ENCODE results near the gene ACADS.
A peak's percentile ranks its signal among the peaks of the same experiment; 100 is the strongest.
"Not testable (repeated sequence)": the region's sequence is repeated elsewhere in the genome, so short reads cannot be mapped to it uniquely, and the experiment has no call there.

ACADS gene

DNA sequence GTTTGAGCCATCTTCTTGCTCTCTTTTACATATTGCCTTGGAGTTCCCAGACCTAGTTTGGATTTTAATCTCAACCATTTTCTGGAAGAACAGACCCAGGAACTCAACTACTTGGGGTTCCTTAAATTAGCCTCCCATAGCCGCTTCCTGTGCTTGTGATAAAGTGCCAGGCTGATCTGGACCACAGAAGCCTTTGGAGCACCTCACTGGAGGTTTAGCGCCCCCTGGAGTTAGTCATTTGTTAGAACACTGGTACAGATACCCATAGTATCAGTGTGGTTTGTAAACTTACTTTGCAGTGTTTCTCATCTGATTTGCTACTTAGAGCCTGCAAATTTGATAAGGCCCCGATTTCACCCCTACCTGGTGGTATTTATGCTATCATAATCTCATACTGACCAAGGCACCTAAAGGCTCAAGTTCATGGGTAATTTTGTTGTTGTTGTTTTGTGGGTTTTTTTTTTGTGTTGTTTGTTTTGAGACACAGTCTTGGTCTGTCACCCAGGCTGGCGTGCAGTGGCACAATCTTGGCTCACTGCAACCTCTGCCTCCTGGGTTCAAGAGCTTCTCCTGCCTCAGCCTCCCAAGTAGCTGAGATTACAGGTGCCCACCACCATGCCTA, 11.7 kb upstream of the ACADS start:
- Mint-ChIP-seq H3K36me3 (peaks cover 7% of the 10 kb centered on the region), H3K27ac (peak overlapping the region; percentile 84), H3K4me1 (peaks cover 50% of the 10 kb centered on the region), H3K4me3 (no peak overlapping the region), H3K9me3 (no peaks in the 10 kb centered on the region), H3K27me3 (no peaks in the 10 kb centered on the region)

DNA sequence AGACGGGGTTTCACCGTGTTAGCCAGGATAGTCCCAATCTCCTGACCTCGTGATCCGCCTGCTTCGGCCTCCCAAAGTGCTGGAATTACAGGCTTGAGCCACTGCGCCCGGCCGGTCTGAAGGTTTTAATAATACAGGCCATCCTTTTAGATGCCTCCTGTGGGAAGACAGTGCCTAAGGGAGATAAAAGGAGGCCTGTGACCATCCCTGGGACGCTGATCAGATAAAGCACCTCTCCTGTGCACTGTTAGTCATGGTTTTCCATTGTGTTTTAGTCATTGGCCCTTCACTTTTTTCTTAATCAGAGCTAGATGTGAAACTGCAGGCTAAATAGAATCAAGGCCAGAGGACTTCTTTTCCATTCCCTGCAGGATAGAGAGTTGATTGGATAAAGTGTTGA, 7.6 kb upstream of the ACADS start:
- Mint-ChIP-seq H3K27me3 (no peaks in the 10 kb centered on the region), H3K36me3 (peaks cover 10% of the 10 kb centered on the region), H3K27ac (no peak overlapping the region), H3K9me3 (no peaks in the 10 kb centered on the region), H3K4me1 (peaks cover 30% of the 10 kb centered on the region), H3K4me3 (no peak overlapping the region)

GRCh38 chr12:120719072-120719471, 6.6 kb upstream of the ACADS start:
- H3K4me1 Mint-ChIP-seq: peaks cover 23% of the 10 kb centered on the region
- H3K4me3 Mint-ChIP-seq: no peak overlapping the region
- H3K27ac Mint-ChIP-seq: no peak overlapping the region
- no peaks in the 10 kb centered on the region for H3K9me3 Mint-ChIP-seq
- peaks cover 8% of the 10 kb centered on the region for H3K36me3 Mint-ChIP-seq
- H3K27me3 Mint-ChIP-seq: no peaks in the 10 kb centered on the region

DNA sequence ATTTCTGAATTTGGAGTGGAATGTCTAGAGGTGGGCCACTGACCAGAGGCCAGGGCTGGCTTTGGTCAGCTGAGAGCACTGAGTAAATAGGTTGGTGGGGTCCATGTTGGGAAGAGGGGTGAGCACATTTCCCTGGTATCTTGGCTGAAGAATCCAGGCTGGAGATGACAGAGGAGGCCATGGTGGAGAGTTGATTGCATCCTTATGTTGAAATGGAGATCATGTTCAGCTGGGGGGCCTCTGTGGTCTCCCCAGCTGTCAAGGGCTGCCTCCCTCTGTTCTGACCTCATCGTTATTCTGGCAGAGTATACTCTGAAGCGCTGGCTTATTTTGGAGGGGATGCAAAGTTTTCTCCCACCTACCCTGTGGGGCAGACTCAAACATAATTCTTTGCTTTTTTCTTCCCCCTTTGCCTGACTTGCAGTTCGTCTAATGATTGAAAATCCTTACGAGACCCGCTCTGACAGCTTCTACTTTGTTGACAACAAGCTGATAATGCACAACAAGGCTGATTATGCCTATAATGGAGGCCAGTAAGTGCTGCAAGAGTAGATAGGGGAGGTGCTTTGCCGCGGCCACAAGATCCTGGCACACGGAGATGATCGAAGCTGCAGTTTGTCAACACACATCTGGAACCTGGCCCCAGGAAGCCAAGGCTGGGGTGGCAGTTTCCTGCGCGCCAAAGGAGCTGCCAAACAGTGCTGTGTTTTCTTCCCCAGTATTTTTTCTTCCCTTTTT, 6.0 kb upstream of the ACADS start:
- Mint-ChIP-seq H3K4me3 (no peak overlapping the region), H3K9me3 (no peaks in the 10 kb centered on the region), H3K36me3 (peaks cover 8% of the 10 kb centered on the region), H3K27ac (no peak overlapping the region), H3K4me1 (peaks cover 22% of the 10 kb centered on the region), H3K27me3 (no peaks in the 10 kb centered on the region)

- no peaks in the 10 kb centered on the region for H3K9me3 Mint-ChIP-seq
- H3K36me3 Mint-ChIP-seq: peaks cover 8% of the 10 kb centered on the region
- no peak overlapping the region for H3K27ac Mint-ChIP-seq
- H3K4me3 Mint-ChIP-seq: no peak overlapping the region
- no peaks in the 10 kb centered on the region for H3K27me3 Mint-ChIP-seq
- peaks cover 28% of the 10 kb centered on the region for H3K4me1 Mint-ChIP-seq
Observed at GRCh38 chr12:120720234-120720986, 5.2 kb upstream of the ACADS start.

- Mint-ChIP-seq H3K27me3 (no peaks in the 10 kb centered on the region), H3K9me3 (no peaks in the 10 kb centered on the region), H3K4me3 (no peak overlapping the region), H3K36me3 (peaks cover 8% of the 10 kb centered on the region), H3K27ac (no peak overlapping the region), H3K4me1 (peaks cover 31% of the 10 kb centered on the region)
Observed at GRCh38 chr12:120720987-120721801, 4.4 kb upstream of the ACADS start.

DNA sequence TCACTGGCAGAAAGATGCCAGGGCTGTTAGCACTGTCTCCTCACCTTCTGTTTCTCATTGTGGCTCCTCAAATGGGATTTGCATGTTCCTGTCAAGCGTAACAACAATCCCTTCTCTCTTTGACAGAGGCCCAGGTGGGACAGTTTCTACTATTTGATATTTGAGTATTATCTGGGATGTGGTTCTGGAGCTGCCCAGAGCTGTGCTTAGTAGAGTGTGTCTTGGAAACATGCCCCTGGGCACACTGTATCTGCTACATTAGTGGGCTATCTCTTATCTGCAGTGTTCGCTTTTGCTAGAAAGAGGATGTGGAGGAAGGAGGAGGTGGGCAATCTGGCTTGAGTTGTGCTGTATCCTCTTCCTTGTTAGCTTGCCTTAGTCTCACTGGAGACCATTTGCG, 3.8 kb upstream of the ACADS start:
- no peak overlapping the region for H3K4me3 Mint-ChIP-seq
- peaks cover 3% of the 10 kb centered on the region for H3K36me3 Mint-ChIP-seq
- no peak overlapping the region for H3K27ac Mint-ChIP-seq
- H3K9me3 Mint-ChIP-seq: no peaks in the 10 kb centered on the region
- peaks cover 31% of the 10 kb centered on the region for H3K4me1 Mint-ChIP-seq
- no peaks in the 10 kb centered on the region for H3K27me3 Mint-ChIP-seq

DNA sequence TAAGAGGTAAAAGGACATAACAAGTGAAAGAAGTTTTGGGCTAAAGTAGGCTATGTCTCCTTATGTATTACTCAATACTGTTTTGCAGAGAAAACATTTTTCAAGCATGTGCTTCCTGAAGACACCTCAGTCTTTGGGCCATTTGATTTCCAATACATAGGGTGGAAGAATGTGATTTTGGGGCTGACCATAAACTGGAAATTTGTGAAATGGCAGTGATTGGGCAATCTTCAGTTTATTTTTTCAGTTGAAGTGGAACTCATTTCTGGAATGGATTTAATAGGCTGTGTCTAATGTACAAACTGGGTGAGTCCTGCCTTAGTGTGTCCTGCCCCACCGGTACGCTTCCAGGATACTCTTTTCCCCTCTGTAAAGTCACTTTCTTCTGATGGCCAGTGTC, 2.8 kb upstream of the ACADS start:
- Mint-ChIP-seq H3K36me3 (peaks cover 3% of the 10 kb centered on the region), H3K27me3 (no peaks in the 10 kb centered on the region), H3K9me3 (no peaks in the 10 kb centered on the region), H3K4me1 (peaks cover 31% of the 10 kb centered on the region), H3K27ac (no peak overlapping the region), H3K4me3 (no peak overlapping the region)

DNA sequence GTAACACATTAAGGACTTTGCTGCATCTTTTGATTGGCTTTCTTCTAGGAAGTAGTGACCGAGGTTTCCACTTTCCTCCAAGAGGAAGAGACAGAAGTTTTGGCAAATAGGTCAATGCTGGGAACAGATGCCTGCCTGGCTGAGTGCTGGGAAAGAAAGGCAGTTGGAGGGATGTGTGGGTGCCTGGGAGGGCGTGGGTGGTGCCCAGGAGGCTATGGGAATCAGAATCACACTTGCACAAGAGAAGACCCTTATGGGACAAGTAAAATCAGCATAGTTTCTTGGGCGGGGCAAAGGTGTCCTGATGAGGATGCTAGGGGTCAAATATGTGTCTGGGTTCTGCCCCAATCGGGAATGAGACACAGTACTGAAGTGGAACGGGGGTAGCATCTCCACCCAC, 906 bp upstream of the ACADS start:
- Mint-ChIP-seq H3K27me3 (no peaks in the 10 kb centered on the region), H3K4me3 (peak overlapping the region; percentile 95), H3K27ac (no peak overlapping the region), H3K36me3 (no peaks in the 10 kb centered on the region), H3K4me1 (peaks cover 19% of the 10 kb centered on the region), H3K9me3 (no peaks in the 10 kb centered on the region)

GRCh38 chr12:120725151-120725658, 421 bp upstream of the ACADS start:
- peaks cover 19% of the 10 kb centered on the region for H3K4me1 Mint-ChIP-seq
- no peaks in the 10 kb centered on the region for H3K9me3 Mint-ChIP-seq
- H3K27ac Mint-ChIP-seq: peak overlapping the region; percentile 61
- H3K36me3 Mint-ChIP-seq: peaks cover under 1% of the 10 kb centered on the region
- peak overlapping the region; percentile 95 for H3K4me3 Mint-ChIP-seq
- H3K27me3 Mint-ChIP-seq: no peaks in the 10 kb centered on the region

DNA sequence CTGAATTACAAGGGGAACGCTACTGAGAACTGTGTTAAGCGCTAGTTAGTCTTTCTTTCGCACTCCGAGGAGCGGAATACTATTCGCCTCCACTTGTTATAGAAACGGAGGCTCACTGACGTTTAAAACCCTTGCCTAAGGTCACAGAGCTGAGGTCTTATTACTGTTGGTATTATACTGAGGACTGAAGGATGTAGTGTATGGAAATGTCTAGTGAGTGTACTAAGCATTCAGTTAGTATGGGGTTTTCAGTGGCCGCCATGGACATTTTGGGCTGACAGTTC, 826 bp downstream of the ACADS start:
- peak overlapping the region; percentile 35 for H3K27ac Mint-ChIP-seq

GRCh38 chr12:120726961-120727360, 1.3 kb downstream of the ACADS start:
- Mint-ChIP-seq H3K27ac (no peak overlapping the region), H3K27me3 (no peaks in the 10 kb centered on the region), H3K4me1 (peaks cover 19% of the 10 kb centered on the region), H3K36me3 (peaks cover 5% of the 10 kb centered on the region), H3K4me3 (peak overlapping the region; percentile 95), H3K9me3 (no peaks in the 10 kb centered on the region)

More for the DNA sequence above, 826 bp downstream of the ACADS start:
- Mint-ChIP-seq H3K27me3 (no peaks in the 10 kb centered on the region), H3K4me3 (peak overlapping the region; percentile 95), H3K36me3 (peaks cover 5% of the 10 kb centered on the region), H3K4me1 (peaks cover 19% of the 10 kb centered on the region), H3K9me3 (no peaks in the 10 kb centered on the region)

- H3K9me3 Mint-ChIP-seq, H3K27ac Mint-ChIP-seq, H3K4me3 Mint-ChIP-seq, H3K4me1 Mint-ChIP-seq, H3K27me3 Mint-ChIP-seq, H3K36me3 Mint-ChIP-seq: not testable (repeated sequence)
Observed at GRCh38 chr12:120732198-120732597, 6.6 kb downstream of the ACADS start.

GRCh38 chr12:120733574-120733973, 7.9 kb downstream of the ACADS start:
- Mint-ChIP-seq H3K27ac (no peak overlapping the region), H3K4me1 (peaks cover 3% of the 10 kb centered on the region), H3K27me3 (no peaks in the 10 kb centered on the region), H3K4me3 (no peak overlapping the region), H3K36me3 (peaks cover 6% of the 10 kb centered on the region), H3K9me3 (no peaks in the 10 kb centered on the region)

DNA sequence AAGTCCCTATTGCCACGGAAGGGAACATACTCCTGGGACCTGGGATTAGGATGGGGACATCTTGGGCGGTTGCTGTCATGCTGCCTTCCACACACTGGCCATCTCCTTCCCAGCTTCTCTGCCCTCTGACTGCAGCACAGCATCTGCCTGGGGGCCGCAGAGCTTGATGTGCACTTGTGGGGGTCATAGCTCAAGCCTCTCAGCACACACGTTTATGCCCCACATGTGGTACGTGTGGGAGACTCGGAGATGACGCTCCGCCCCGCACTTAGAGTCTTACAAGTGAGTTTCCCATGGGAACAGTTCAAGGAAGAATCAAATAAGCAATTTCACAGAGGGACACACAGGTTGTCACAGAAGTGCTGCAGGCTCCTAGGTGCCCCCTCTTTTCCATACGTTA, 8.6 kb downstream of the ACADS start:
- Mint-ChIP-seq H3K36me3 (peaks cover 6% of the 10 kb centered on the region), H3K27me3 (no peaks in the 10 kb centered on the region), H3K4me1 (peaks cover 3% of the 10 kb centered on the region), H3K9me3 (no peaks in the 10 kb centered on the region), H3K4me3 (no peak overlapping the region), H3K27ac (no peak overlapping the region)
